SK-N-SH treated with all-trans-retinoic acid at 6 μM for 48 hours (cell line): ENCODE measurements around the gene PDGFB.
A peak's percentile ranks its signal among the peaks of the same experiment; 100 is the strongest.

ENCODE experiments used
- ATAC-seq: fragments of 200-7000 bp; cut with Tn5 transposase; 3 replicates; pipeline ENCODE4 v1.9.1; 2020; ENCODE audit warnings: mild to moderate bottlenecking, moderate library complexity
- ARNTL ChIP-seq: fragments of 450-650 bp; formaldehyde crosslinking; IDR thresholded peaks from 2 replicates; pipeline ENCODE4 v1.5.0; 2020; ENCODE audit warnings: low read depth, mild to moderate bottlenecking, moderate library complexity, borderline replicate concordance
- BACH2 ChIP-seq: fragments of 250-450 bp; sonication (Bioruptor Pico); IDR thresholded peaks from 2 replicates; pipeline ENCODE4 v1.9.0; 2021; ENCODE audit warnings: mild to moderate bottlenecking, borderline replicate concordance
- CSDC2 ChIP-seq: fragments of 250-450 bp; sonication (Bioruptor Pico); IDR thresholded peaks from 2 replicates; pipeline ENCODE4 v1.5.0; 2020; ENCODE audit warnings: mild to moderate bottlenecking, moderate library complexity
- ESRRG ChIP-seq: fragments of 250-450 bp; sonication (Bioruptor Pico); IDR thresholded peaks from 2 replicates; pipeline ENCODE4 v1.6.1; 2021; ENCODE audit warnings: mild to moderate bottlenecking
- GLIS3 ChIP-seq: fragments of 250-450 bp; sonication (Bioruptor Pico); IDR thresholded peaks from 2 replicates; pipeline ENCODE4 v1.5.0; 2020; ENCODE audit warnings: mild to moderate bottlenecking, moderate library complexity
- ISL1 ChIP-seq: fragments of 250-450 bp; sonication (Bioruptor Pico); IDR thresholded peaks from 2 replicates; pipeline ENCODE4 v2.1.2; 2022; ENCODE audit warnings: mild to moderate bottlenecking, moderate library complexity
- OSR1 ChIP-seq: fragments of 250-450 bp; sonication (Bioruptor Pico); IDR thresholded peaks from 2 replicates; pipeline ENCODE4 v1.8.0; 2022; ENCODE audit warnings: moderate library complexity, mild to moderate bottlenecking, inconsistent platforms
- PPARA ChIP-seq: fragments of 250-450 bp; sonication (Bioruptor Pico); IDR thresholded peaks from 2 replicates; pipeline ENCODE4 v1.5.0; 2020; ENCODE audit warnings: mild to moderate bottlenecking, borderline replicate concordance
- RARB ChIP-seq: fragments of 250-450 bp; sonication (Bioruptor Pico); IDR thresholded peaks from 2 replicates; pipeline ENCODE4 v1.8.0; 2021; ENCODE audit warnings: mild to moderate bottlenecking, moderate library complexity
- SNAI2 ChIP-seq: fragments of 250-450 bp; sonication (Bioruptor Pico); IDR thresholded peaks from 2 replicates; pipeline ENCODE4 v1.5.0; 2020; ENCODE audit warnings: mild to moderate bottlenecking, moderate library complexity
- TOX ChIP-seq: fragments of 250-450 bp; sonication (Bioruptor Pico); IDR thresholded peaks from 2 replicates; pipeline ENCODE4 v1.8.0; 2021; ENCODE audit warnings: mild to moderate bottlenecking, moderate library complexity, borderline replicate concordance
- ZC3H10 ChIP-seq: fragments of 250-450 bp; sonication (Bioruptor Pico); IDR thresholded peaks from 2 replicates; pipeline ENCODE4 v1.5.1; 2021; ENCODE audit warnings: mild to moderate bottlenecking, moderate library complexity
- ZFP3 ChIP-seq: fragments of 250-450 bp; sonication (Bioruptor Pico); IDR thresholded peaks from 2 replicates; pipeline ENCODE4 v1.5.0; 2020; ENCODE audit warnings: mild to moderate bottlenecking, moderate library complexity
- ZFP30 ChIP-seq: fragments of 450-650 bp; formaldehyde crosslinking; IDR thresholded peaks from 2 replicates; pipeline ENCODE4 v1.5.0; 2022; ENCODE audit warnings: mild to moderate bottlenecking, moderate library complexity
- ZNF565 ChIP-seq: fragments of 450-650 bp; formaldehyde crosslinking; conservative IDR thresholded peaks from 2 replicates; pipeline ENCODE4 v1.5.0; 2020; ENCODE audit warnings: low read depth, mild to moderate bottlenecking, moderate library complexity
- ZNF70 ChIP-seq: fragments of 450-650 bp; formaldehyde crosslinking; IDR thresholded peaks from 2 replicates; pipeline ENCODE4 v1.5.0; 2020; ENCODE audit warnings: mild to moderate bottlenecking, moderate library complexity
- ZNF8 ChIP-seq: fragments of 450-650 bp; formaldehyde crosslinking; IDR thresholded peaks from 2 replicates; pipeline ENCODE4 v1.5.0; 2020; ENCODE audit warnings: mild to moderate bottlenecking, moderate library complexity
- TF ChIP-seq, protein P1 (sequence below): fragments of 250-450 bp; sonication (Bioruptor Pico); IDR thresholded peaks from 2 replicates; pipeline ENCODE4 v1.8.0; 2021; ENCODE audit warnings: low read depth, mild to moderate bottlenecking, moderate library complexity, borderline replicate concordance
- TF ChIP-seq, protein P2 (sequence below): fragments of 250-450 bp; sonication (Bioruptor Pico); IDR thresholded peaks from 2 replicates; pipeline ENCODE4 v1.5.1; 2020; ENCODE audit warnings: low read depth, mild to moderate bottlenecking, moderate library complexity
- TF ChIP-seq, protein P3 (sequence below): fragments of 250-450 bp; sonication (Bioruptor Pico); IDR thresholded peaks from 2 replicates; pipeline ENCODE4 v1.5.1; 2021; ENCODE audit warnings: mild to moderate bottlenecking, moderate library complexity
- TF ChIP-seq, protein P4 (sequence below): fragments of 250-450 bp; sonication (Bioruptor Pico); IDR thresholded peaks from 2 replicates; pipeline ENCODE4 v1.5.0; 2020; ENCODE audit warnings: mild to moderate bottlenecking, moderate library complexity

PDGFB gene

DNA sequence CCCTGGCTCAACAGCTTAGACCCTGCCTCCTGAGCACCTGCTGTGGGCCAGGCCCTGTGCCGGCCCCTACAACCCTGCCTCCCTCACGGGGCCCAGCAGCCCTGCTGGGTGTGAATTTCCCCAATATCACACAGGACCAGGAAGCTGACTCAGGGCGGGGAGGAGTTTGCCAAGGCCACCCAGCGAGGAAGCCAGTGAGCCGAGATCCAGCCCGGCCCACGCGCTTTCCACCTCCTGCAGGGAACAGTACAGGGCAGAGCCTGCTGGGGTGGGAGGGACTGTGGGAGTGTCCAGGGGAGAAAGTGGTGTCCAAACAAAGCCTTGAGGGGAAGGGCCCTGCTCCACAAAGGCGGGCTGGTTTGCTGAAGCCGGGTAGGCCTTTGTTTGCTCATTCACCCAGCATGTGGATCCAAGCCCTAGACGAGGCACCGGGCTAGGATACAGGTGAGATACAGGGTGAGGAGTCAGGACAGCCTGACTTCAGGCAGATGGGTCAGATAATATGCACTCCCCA, 47.8 kb upstream of the PDGFB start:
- no peak for TF ChIP-seq TOX (CRISPR knock-in tag)
- no peak for TF ChIP-seq PPARA (CRISPR knock-in tag)
- TF ChIP-seq ZNF70 = no peak
- TF ChIP-seq OSR1 (CRISPR knock-in tag) = no peak
- TF ChIP-seq CSDC2 (CRISPR knock-in tag) = no peak
- TF ChIP-seq BACH2 (CRISPR knock-in tag) = no peak
- TF ChIP-seq ZFP3 = no peak
- no peak for TF ChIP-seq ZNF565
- TF ChIP-seq, protein P1, sequence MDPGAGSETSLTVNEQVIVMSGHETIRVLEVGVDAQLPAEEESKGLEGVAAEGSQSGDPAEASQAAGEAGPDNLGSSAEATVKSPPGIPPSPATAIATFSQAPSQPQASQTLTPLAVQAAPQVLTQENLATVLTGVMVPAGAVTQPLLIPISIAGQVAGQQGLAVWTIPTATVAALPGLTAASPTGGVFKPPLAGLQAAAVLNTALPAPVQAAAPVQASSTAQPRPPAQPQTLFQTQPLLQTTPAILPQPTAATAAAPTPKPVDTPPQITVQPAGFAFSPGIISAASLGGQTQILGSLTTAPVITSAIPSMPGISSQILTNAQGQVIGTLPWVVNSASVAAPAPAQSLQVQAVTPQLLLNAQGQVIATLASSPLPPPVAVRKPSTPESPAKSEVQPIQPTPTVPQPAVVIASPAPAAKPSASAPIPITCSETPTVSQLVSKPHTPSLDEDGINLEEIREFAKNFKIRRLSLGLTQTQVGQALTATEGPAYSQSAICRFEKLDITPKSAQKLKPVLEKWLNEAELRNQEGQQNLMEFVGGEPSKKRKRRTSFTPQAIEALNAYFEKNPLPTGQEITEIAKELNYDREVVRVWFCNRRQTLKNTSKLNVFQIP (CRISPR knock-in tag) = no peak
- no peak for TF ChIP-seq ZC3H10 (CRISPR knock-in tag)
- TF ChIP-seq ARNTL = no peak
- TF ChIP-seq GLIS3 (CRISPR knock-in tag) = no peak
- TF ChIP-seq, protein P2, sequence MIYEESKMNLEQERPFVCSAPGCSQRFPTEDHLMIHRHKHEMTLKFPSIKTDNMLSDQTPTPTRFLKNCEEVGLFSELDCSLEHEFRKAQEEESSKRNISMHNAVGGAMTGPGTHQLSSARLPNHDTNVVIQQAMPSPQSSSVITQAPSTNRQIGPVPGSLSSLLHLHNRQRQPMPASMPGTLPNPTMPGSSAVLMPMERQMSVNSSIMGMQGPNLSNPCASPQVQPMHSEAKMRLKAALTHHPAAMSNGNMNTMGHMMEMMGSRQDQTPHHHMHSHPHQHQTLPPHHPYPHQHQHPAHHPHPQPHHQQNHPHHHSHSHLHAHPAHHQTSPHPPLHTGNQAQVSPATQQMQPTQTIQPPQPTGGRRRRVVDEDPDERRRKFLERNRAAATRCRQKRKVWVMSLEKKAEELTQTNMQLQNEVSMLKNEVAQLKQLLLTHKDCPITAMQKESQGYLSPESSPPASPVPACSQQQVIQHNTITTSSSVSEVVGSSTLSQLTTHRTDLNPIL (CRISPR knock-in tag) = no peak
- no peak for TF ChIP-seq ZNF8
- ATAC-seq = peak; percentile 91

DNA sequence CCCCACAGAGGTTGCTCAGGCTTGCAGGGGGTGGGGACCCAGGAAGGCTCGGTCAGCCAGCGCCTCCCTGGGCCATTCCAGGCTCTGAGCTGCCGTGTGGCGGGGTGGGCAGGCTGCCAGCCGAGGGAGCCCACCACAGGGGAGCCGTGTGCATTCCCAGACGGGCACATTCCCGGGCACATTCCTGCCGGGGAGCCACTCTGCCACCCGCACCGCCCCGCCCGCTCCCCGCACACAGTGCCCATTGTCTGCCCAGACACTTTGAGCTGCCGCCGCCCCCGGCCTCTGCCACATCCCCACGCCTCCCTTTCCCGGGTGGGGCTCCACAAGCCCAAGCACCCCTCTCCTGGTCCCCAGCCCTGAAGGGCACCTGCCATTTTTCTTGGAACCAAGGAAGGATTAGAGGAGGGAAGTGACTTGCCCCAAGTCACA, 47.3 kb upstream of the PDGFB start:
- peak; percentile 14 for ATAC-seq
- TF ChIP-seq ESRRG (CRISPR knock-in tag) = no peak
- no peak for TF ChIP-seq RARB (CRISPR knock-in tag)
- TF ChIP-seq, protein P2 (CRISPR knock-in tag) = no peak
- TF ChIP-seq ARNTL = no peak
- no peak for TF ChIP-seq SNAI2 (CRISPR knock-in tag)
- TF ChIP-seq ZFP3 = no peak
- TF ChIP-seq ISL1 (CRISPR knock-in tag) = no peak
- TF ChIP-seq, protein P3, sequence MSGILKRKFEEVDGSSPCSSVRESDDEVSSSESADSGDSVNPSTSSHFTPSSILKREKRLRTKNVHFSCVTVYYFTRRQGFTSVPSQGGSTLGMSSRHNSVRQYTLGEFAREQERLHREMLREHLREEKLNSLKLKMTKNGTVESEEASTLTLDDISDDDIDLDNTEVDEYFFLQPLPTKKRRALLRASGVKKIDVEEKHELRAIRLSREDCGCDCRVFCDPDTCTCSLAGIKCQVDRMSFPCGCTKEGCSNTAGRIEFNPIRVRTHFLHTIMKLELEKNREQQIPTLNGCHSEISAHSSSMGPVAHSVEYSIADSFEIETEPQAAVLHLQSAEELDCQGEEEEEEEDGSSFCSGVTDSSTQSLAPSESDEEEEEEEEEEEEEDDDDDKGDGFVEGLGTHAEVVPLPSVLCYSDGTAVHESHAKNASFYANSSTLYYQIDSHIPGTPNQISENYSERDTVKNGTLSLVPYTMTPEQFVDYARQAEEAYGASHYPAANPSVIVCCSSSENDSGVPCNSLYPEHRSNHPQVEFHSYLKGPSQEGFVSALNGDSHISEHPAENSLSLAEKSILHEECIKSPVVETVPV (CRISPR knock-in tag) = no peak
- no peak for TF ChIP-seq PPARA (CRISPR knock-in tag)
- TF ChIP-seq, protein P1 (CRISPR knock-in tag) = no peak
- no peak for TF ChIP-seq ZNF70
- TF ChIP-seq, protein P4, sequence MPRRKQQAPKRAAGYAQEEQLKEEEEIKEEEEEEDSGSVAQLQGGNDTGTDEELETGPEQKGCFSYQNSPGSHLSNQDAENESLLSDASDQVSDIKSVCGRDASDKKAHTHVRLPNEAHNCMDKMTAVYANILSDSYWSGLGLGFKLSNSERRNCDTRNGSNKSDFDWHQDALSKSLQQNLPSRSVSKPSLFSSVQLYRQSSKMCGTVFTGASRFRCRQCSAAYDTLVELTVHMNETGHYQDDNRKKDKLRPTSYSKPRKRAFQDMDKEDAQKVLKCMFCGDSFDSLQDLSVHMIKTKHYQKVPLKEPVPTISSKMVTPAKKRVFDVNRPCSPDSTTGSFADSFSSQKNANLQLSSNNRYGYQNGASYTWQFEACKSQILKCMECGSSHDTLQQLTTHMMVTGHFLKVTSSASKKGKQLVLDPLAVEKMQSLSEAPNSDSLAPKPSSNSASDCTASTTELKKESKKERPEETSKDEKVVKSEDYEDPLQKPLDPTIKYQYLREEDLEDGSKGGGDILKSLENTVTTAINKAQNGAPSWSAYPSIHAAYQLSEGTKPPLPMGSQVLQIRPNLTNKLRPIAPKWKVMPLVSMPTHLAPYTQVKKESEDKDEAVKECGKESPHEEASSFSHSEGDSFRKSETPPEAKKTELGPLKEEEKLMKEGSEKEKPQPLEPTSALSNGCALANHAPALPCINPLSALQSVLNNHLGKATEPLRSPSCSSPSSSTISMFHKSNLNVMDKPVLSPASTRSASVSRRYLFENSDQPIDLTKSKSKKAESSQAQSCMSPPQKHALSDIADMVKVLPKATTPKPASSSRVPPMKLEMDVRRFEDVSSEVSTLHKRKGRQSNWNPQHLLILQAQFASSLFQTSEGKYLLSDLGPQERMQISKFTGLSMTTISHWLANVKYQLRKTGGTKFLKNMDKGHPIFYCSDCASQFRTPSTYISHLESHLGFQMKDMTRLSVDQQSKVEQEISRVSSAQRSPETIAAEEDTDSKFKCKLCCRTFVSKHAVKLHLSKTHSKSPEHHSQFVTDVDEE (CRISPR knock-in tag) = no peak
- TF ChIP-seq TOX (CRISPR knock-in tag) = no peak

DNA sequence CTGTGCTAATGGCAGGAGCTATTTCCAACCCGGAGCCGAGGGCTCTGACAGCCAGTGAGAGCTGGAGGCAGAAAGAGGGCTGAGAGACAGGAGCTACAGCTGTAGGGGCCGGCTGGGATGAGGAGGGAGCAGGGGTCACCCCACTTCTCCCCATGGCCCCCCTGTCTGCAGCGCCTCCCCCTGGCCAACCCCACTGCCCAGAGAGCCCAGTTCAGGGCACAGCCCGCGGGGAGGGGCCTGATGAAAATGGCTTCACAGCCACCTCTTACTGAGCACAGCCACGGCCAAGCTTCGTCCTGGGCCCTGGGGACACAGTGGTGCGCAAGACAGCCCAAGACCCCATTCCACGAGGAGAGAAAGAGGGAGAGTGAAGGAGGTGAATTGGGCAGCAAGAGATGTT, 46.7 kb upstream of the PDGFB start:
- TF ChIP-seq, protein P2 (CRISPR knock-in tag) = no peak
- TF ChIP-seq ZNF565 = no peak
- no peak for TF ChIP-seq ZFP30 (CRISPR knock-in tag)
- TF ChIP-seq OSR1 (CRISPR knock-in tag) = no peak
- no peak for TF ChIP-seq ZC3H10 (CRISPR knock-in tag)
- no peak for TF ChIP-seq TOX (CRISPR knock-in tag)
- TF ChIP-seq, protein P3 (CRISPR knock-in tag) = no peak
- TF ChIP-seq PPARA (CRISPR knock-in tag) = no peak
- TF ChIP-seq ISL1 (CRISPR knock-in tag) = no peak
- no peak for TF ChIP-seq RARB (CRISPR knock-in tag)
- TF ChIP-seq ESRRG (CRISPR knock-in tag) = no peak
- no peak for ATAC-seq
